Stimulated activated CD8-positive, alpha-beta memory T cell treated with anti-CD3 and anti-CD28 coated beads, Interleukin-15, amount 100 ng/mL, for 48 hours (primary cell): Measurements from ENCODE around the gene TGFBRAP1.
"Not testable (repeated sequence)": the region's sequence is repeated elsewhere in the genome, so short reads cannot be mapped to it uniquely, and the experiment has no call there.

ENCODE experiments used
- DNase-seq, 2 donors: peaks; one replicate each; pipeline ENCODE4 v3.0.0-alpha.2; 2020; ENCODE audit warnings: low read depth in 2 of 2

TGFBRAP1 gene

DNA sequence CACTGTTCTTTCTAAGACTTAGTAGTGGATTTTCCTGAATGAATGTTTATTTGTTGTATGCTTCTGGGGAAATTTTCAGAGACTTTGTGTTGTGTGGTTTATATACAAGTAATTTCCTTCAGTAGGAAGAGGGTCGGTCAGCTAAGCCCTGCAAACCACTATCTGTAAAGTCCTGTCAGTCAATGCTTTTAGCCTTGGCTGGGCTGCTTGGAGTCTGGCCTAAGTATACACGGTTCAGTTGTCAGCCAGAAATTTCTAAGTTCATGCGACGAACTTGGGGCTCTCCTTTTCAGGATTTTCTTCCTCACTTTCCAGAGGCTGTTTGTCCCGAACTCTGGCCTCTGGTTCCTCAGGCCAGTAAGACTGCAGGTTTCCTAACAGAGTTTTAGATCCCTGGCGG, 29.1 kb upstream of the TGFBRAP1 start:
- DNase-seq: no peak

DNA sequence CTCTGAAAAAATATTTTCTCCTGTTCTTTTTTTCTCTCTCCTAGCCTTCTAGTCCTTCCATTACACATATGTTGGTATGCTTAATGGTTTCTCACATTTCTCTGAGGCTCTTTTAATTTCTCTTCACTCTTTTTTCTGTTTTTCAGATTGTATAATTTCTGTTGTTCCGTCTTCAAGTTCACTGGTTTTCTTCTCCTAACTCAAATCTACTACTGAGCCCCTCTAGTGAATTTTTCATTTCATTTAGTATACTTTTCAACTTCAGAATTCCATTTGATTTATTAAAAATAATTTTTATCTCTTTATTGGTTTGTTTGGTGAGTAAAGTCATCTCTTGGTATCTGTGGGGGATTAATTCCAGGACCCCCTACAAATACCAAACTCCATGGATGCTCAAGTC, 27.6 kb upstream of the TGFBRAP1 start:
- no peak for DNase-seq

DNA sequence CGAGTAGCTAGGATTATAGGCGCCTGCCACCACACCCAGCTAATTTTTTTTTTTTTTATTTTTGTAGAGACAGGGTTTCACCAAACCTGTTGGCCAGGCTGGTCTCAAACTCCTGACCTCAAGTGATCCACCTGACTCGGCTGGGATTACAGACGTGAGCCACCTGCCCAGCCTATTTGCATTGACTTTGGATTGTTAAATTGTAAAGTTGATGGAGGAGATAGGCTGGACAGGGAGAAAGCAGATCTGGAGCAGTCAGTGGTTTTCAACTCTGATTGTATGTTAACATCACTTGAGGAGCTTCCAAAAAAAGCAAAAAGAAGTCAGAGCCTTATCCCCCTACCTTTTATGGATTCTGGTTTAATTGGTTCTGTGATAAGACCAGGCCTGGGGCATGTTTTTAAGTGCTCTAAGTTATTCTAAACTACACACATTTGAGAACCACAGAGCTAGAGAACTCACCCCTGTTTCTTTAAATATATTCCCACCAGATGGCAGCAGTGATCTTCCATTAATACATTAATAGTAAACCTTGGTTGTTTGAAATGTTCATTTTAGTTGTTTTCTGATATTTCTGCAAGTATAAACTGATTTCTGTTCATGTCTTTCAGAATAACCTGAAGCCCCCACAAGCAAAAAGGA, 15.3 kb upstream of the TGFBRAP1 start:
- no peak for DNase-seq

DNA sequence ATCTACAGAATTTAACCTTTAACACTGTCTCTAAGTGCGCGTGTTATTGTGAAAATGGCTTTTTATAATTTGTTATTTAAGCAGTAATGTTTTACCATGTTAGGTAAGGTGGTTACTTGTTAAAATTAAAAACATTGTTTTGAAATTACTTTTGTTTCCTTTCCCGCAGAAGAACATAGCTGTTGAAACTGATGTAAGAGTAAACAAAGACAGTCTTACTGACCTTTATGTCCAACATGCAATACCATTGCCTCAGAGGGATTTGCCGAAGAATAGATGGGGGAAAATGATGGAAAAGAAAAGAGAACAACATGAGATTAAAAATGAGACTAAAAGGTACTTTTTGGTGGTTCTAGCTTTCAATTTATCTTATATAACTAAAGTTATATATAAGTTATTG, 9.9 kb upstream of the TGFBRAP1 start:
- no peak for DNase-seq

DNA sequence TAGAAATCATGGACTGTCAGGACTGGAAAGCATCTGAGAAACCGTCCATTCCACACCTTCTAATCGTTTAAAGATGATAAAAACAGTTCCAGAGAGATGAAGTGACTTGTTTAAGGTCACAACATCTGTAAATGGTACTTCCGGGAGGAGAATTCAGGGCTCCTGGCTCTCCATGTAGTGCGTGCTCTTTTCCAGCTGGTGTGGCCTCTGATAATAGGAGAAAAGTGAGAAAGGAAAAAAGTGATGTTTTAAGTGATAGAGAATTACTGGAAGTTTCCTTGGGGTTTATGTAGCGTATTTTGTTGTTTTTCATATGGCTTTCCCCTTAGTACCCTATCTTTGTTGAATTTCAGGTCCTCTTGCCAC, 8.5 kb upstream of the TGFBRAP1 start:
- no peak for DNase-seq

DNA sequence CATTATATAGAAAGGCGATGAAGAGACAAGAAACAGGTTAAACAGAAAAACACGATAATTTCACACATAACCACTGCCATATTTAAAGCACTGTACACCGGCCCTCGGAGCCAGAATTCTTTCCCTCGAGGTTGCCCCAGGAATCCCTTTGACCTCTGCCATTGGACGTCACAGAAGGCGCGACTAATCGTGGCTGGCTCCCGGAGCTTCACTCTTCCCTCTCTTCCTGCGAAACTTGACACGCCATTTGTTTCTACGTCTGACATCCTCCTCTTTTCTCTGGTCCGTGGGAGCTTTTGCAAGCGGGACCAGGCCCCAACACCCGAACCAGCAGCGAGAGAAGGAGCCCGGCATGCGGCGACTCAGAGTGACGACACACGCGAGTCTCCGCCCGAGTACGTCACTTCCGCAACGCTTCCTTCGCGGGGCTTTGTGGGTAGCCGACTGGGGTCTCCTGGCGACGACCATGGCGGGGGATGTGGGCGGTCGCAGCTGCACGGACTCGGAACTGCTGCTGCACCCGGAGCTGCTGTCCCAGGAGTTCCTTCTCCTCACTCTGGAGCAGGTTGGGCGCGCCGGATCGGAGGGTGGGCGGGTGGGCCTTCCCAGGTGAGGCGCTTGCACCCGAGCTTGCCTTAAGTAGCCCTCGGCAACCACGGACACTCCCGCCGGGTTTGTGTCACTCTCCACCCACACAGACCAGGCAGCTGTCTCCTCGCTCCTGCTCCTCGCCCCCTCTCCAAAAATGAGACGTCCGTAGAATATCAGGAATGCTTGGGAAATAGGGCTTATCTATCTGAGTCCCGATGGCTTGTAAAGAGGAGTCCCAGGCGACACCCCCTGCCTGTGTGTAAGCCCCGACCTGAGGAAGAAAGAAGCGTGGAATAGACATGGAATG, 7.8 kb upstream of the TGFBRAP1 start, which contains the start of gene C2orf49:
TSS of gene C2orf49 (plus strand) at position 419 of the 898 bp plus-strand sequence. CDS start at position 467, 48 bp downstream.
- DNase-seq: peak; percentile 79 to 82

DNA sequence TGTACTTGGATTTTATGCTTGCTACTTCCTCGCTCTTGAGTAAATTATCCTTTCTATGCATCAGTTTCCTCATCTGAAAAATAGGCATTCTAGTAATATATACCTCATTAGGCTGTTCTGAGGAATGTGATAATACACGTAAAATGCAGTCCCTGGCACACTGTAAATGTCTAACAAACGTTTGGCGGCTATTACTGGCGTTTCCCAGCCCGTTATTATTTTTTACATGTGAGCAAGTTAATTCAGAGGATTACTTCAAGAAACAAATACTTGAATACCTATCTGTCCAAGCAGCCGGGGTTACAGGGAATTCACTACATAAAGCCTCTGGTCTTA, 7.2 kb upstream of the TGFBRAP1 start:
- no peak for DNase-seq

DNA sequence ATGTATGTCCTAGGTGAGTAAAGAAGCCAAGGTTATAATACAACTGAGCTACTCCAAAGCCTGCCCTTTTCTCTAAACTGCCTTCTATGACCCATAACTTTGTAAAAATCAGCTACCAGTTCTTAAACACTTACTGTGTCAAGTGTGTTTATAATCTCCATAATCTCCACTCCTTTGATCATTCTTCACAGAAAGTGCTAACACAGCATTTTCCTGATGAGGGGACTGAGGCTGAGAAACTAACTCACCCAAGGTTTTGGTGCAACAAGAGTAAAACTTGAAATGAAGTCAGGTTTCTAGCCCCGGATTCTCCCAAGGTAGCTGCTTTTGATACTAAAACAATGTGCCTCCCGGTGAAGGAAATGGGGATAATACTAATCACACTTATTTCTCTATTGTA, 5.9 kb upstream of the TGFBRAP1 start:
- no peak for DNase-seq

DNA sequence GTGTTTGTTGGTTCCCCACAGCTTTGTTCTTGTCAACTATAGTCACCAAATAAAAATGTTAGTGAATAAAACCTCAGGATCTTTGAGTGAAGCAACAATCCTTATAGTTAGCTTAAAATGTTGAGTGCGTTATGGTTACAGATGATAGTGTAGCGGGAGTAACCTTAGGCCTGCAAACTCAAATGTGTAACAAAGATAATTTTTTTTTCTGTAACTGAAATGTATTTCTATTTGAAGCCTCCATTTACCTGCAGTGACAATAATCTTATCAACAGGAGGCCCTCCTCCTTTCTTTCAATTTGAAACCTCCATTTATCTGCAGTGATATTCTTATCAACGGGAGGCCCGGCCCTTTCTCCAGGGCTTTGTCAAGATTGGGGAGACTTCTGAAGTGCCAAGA, 4.7 kb upstream of the TGFBRAP1 start:
- no peak for DNase-seq

DNA sequence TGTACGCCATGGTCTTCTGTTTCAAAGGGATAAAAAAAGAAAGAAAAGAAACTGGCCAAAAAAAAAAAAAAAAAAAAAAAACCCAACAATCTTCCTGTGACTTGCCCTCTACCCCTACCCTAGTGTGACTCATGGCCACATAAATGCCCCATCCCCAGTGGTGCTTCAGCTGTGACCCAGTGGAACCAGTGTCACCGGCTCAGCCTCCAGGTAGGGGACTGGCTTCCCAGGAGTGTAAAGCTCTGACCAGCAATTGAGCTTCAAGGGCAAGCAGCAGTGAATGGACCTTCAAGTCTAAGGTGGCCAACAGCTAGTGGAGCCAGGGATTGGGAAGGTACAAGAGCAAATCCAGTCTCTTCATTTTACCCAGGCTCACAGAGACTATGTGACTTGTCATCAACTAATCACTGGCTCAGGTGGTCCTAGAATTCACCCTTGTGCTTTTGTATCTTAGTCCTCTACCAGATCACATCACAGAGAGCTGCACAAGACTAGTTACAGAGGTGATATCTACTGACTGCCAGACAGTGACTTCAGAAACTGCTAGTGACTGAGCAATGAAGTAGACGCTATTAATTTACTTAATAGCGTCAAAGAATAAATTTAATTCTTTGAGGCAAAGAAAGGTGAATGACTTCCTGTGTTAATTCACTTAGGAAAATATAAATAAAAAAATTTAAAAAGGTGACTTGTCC, 1.3 kb upstream of the TGFBRAP1 start:
- no peak for DNase-seq

DNA sequence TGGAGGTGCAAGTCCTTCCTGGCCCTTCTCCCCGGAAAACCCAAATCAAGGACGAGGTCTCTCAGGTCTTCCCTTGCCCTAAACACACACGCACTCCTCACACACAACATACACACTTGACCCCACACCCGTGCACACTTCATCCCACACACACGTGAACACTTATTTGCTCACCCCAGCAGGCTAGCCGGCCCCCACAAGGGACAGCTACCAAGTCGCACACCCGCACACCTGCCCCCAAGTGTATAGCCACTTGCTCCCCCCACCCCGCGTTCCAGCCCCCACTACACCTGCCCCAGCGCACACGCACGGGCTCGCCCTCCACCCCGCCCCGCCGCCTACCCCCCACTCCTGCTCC, 359 bp downstream of the TGFBRAP1 start:
- DNase-seq: no peak

DNA sequence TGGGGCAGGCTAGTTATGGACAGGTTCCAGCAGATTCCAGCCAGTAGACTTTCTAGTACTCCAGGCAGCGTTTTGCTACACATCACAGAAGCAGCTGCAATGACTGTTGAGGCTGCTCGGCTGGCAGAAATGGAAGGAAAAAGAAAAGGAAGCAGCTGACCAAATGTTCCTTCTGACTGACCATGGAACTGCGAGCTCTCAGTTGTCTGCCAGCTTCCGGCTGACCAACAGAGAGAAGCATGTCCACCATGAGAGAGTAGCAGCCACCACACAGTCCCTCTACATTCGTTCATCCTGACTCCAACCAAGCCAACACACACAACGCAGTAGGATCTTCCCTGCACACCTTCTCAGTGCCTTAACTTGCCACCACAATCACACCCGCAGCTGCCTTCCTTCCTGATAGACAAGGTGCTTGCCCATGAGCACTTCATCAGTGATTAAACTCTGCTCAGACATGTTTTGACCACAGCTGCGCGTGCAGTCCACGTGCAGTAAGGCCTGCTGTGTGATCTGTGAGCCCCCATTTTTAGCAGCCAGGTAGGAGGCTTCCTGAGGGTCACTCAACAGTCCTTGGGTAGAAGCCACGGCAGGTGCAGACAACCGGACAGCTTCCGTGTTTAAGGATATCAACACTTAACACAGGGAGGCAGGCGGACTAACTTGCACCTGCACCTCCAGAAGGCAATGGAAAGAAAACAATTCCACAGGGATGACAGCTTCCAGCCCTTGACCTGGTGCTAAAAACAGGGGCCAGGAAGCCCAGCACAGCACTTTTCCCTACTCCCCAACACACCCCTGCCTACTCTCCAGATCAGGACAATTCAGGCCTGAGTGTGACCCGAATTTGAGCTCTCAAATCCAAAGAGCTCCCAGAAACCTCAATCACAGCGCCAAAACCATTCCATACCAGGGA, 996 bp downstream of the TGFBRAP1 start:
- DNase-seq: no peak

DNA sequence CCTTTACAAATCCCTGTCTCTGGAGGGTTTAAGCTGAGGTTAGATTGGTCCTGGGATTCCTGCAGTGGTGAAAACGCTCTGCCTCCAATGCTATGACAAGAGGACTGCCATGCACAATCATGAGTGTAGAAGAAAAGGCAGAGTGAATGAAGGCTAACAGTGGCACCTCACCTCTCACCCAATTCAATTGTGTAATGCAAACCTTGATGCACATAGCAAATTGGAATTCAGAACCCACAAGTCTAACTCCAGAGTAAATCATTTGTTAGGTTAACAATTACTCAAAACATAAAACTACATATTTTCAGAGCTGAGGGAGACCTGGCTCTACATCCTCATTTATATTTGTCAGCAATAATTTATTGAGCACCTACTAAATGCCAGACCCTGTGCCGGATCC, 1.8 kb downstream of the TGFBRAP1 start:
- no peak for DNase-seq

DNA sequence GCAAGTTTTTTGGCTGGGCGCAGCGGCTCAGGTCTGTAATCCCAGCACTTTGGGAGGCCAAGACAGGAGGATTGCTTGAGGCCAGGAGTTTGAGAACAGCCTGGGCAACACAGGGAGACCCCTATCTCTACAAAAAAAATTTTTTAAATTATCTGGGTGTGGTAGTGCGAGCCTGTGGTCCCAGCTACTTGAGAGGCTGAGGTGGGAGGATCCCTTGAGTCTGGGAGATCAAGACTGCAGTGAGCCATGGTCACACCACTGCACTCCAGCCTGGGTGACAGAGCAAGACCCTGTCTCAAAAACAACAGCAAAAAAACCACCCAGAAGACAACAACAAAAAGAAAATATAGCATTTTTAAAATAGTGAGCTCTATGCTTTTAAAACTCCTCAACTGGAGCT, 2.3 kb downstream of the TGFBRAP1 start:
- DNase-seq: not testable (repeated sequence)

DNA sequence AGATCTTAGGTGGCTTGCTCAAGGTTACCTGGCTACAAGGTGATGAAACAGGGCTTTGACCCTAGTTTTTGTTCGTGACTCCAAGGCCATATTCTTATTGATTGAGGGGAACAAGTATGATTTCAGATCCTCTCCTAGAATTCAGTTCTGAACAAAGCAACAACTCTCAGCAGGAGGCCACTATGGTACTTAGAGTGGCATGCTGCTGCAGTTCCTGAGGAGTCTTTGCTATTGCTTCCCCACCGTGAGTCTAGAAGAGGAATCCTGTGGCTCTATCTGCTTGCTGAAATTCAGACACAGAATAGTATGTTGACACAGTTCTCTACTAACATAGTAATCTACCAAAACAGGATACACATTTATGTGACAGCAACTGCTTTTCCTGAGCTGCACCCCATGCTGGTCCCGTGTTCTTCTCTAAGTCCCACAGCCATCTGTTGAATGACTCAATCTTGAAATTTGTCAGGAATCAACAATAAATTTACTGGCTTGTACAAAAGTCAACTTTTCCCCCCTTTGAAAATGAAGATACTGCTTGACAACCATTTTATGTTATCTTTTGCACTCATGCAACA, 4.1 kb downstream of the TGFBRAP1 start:
- DNase-seq: no peak

DNA sequence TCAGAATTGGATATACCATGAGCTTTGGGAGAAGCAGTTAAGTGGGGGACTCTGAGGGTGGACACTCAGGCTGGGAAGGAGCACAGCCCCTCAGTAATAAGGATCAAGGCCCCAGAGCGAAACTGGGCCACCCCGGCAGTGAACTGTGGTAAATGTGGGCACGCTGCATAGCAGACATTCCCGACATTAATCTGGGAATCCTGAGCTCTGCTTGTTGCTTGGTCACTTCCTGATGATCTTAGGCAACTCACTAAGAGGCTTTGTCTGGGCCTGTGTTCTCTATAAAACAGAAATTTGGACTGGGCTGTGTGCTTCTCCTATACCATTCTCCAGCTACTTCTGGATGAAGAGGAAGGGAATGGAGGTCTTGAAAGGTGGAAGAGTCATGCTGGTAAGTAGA, 4.8 kb downstream of the TGFBRAP1 start:
- no peak for DNase-seq

DNA sequence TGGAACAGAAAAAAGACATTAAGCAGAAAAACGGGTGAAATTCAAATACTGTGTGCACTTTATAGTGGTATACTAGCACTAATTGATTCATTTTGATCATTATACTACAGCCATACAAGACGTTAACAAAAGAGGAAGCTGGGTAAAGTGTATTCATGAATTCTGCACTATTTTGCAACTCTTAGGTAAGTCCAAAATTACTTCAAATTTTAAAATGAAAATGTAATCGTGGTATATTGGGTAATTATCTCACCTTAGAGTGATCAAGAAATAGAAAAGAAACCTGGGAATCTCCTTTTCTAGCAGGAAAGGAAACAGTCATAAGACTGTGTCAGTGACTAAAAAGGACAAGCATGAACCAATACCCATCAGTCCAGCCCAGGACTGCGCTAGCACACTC, 5.4 kb downstream of the TGFBRAP1 start:
- DNase-seq: no peak

DNA sequence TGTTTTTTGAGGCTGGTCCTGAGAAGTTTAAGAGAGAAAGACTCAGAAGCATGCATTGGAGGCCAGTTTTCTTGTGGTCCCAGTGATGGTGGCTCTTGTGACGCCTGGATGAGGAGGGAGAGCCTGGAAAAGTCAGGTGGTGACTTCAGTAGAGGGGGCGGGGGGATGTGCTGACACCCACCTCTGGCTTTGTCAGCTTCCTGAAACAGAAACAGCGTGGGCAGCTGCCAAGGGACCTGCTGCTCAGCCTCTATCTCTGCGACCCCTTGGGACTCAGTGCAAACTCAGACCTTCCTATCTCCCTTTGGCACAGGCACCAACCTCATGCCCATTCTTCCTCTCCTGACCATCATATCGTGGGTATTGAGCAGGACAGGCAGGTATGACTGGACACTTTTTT, 6.4 kb downstream of the TGFBRAP1 start:
- DNase-seq: no peak

DNA sequence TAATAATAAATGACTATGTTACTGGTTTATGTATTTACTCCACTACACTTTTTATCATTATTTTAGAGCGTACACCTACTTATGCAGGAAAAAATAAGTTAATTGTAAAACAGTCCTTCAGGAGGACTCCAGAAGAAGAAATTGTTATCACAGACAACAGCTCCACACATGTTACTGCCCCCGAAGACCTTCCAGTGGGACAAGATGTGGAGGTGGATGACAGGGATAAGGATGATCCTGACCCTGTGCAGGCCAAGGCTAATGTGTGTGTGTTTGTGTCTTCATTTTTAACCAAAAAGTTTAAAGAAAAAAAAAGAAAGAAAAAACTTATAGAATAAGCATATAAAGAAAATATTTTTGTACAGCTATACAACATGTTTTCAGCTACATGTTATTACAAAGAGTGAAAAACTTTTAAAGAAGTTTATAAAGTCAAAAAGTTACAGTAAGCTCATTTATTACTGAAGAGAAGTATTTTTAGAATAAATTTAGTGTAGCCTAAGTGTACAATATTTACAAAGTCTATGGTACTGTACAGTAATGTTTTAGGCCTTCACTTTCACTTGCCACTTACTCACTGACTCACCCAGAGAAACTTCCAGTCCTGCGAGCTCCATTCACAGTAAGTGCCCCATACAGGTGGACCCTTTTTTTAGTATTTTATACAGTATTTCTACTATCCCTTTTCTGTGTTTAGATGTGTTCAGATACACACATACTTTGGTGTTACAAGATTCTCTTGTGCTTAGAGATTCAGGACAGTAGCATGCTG, 7.5 kb downstream of the TGFBRAP1 start:
- no peak for DNase-seq

DNA sequence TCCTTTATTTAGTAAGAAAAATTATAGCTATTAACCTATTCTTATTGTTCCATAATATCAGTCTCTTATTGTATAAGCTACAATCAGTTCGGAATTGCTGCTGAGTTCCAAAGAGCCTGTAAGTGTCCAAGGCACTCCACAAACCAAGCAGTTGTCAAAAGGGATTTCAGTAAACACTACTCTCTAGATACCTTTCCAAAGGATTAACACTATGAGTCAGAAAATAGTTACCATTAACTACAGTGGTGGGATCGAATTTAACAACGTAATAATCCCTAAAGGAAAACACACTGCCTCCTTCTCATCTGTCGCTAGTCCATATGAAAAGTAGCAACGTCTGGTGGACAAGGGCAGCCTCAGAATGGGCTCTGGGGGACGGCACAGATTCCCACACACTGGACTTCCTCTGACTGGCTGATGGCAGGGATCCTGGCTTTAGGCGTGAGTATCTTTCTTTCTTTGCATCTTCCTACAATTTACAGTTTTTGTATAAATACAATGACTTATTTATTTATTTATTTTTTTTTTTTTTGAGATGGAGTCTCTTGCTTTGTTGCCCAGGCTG, 8.8 kb downstream of the TGFBRAP1 start:
- DNase-seq: no peak
